Smooth muscle cell of the brain vasculature (primary cell): ENCODE results near the gene COLQ.
"Not testable (repeated sequence)": the region's sequence is repeated elsewhere in the genome, so short reads cannot be mapped to it uniquely, and the experiment has no call there.

ENCODE experiments used
- DNase-seq: peaks from one replicate; pipeline ENCODE4 v3.0.0-alpha.2; 2012; ENCODE audit warnings: low read depth, low spot score

COLQ gene

DNA sequence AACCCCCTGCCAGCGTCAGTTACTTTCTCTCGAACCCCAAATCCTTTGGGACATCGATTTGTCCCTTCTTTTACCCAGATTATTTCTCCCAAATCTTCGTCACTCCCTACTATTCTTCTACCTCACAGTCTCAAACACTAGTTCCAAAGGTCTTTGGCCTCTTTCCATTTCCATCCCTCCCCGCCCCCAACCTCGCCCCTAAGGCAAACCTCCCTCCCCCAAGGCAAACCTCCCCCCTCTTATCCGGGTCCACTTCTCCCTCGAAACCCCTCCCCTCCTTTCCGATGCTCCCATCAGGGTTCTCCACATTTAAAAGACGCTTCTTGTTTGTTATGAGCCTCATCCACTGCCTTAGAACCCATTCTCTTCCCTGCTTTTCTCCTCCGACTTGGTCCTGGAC, 93.5 kb downstream of the COLQ start:
- no peak for DNase-seq

DNA sequence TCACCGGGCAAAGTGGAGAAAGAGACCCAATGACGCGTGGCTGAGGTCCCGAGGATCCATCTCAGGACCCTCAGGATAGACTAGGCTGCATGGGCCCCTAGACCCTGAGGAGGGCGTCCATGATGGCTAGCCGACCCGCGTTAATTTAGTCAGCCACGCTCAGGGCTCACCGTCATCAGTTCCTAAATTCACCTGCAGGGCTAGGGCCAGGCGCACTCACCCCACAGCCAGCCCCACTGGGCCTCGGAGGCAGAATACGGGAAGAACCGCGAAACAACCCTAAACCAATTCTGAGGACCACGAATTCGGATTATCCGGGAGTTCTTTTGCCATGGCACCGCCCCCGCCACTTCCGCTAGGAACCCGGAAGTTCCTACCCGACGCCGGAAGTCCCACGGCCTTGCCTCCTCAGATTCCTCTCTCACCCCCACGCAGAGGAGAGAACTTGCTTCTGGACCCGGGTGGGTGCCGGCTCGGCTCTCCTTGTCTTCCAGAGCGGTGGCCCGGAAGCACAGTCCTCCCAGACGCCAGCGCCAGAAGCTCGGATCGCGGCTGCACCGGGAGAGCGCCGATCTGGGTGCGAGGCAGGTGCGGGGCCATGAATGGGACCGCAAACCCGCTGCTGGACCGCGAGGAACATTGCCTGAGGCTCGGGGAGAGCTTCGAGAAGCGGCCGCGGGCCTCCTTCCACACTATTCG, 94.2 kb downstream of the COLQ start, which contains the start of the genes EAF1 and METTL6:
Gene EAF1, plus strand, starts transcription at position 417 of the 699 bp plus-strand sequence. Its CDS starts 182 bp downstream, at position 599.
Gene METTL6, minus strand, starts transcription at position 363 of the 699 bp plus-strand sequence. CDS start 1,033 bp downstream, outside the sequence.
- peak; percentile 41 for DNase-seq

- DNase-seq: no peak
Observed at GRCh38 chr3:15426579-15427118, 94.9 kb downstream of the COLQ start.

GRCh38 chr3:15420871-15421270, 100.6 kb downstream of the COLQ start:
- no peak for DNase-seq

GRCh38 chr3:15410966-15411365, 110.5 kb downstream of the COLQ start:
- not testable (repeated sequence) for DNase-seq

DNA sequence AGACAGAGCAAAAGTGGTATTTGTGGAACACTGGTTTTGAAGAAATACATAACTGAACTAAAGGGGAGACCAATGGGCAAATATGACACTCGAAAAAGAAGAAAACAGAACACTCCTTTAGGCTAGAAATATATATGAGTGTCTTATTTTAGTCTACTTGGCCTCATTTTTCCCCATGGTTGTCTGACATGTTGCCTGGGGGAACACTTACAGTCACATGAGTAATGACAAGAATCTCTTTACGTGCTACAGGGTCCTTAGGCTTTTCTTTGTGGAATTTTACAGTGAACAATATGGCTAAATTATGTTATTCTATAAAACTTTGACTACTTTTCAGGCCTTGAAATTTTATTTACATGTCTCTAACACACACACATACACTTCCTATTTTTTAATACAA, 111.7 kb downstream of the COLQ start:
- no peak for DNase-seq

DNA sequence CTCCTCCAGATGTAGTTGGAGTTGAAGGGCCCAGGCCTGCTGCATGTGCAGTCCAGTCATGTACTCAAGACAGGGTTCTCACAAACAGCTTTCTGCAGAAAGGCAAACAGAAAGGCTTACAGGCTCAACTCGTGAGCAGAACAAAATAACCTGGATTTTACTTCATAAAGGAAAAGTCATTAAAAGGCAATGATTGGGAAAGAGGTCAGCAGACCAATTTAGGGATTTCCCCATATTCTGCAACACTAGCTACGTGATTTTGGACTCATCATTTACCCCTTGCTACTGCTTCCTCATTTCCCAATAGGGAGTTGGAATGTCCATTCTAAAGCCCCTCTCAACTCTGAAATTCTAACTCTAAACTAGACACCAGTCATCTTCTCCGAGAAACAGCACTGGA, 112.3 kb downstream of the COLQ start:
- no peak for DNase-seq

- peak; percentile 18 for DNase-seq
Observed at GRCh38 chr3:15405448-15406050, 116.0 kb downstream of the COLQ start.

DNA sequence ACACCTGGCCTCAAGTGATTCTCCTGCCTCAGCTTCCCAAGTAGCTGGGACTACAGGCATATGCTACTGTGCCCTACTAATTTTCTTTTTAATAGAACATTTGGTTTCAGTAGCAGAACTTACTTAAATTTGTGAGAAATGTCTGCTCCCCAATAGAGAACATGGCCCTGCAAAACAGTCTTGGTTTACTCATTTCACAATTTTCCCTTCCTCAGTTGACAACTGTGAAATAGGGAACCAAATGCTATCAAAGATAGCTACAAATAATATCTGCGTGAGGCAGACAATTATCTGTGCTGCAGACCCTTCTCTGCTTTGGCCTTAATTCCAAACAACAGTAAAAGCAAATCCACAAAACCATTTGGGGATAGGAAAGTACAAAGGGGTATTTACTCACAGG, 116.7 kb downstream of the COLQ start:
- no peak for DNase-seq

- DNase-seq: no peak
Observed at GRCh38 chr3:15403965-15404364, 117.5 kb downstream of the COLQ start.

DNA sequence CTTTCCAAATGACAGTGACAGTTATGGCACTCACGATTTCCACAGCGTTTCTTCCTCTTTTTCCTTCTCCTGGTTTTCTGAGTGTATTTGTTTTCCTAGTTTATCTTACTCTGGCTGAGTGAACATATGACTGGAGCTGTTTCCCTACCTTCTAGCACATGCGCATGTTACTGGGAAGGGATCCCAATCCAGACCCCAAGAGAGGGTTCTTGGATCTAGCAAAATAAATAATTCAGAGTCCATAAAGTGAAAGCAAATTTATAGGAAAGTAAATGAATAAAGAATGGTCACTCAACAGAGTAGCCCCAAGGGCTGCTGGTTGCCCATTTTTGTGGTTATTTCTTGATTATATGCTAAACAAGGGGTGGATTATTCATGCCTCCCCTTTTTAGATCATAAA, 118.0 kb downstream of the COLQ start:
- no peak for DNase-seq

GRCh38 chr3:15401936-15402335, 119.6 kb downstream of the COLQ start:
- no peak for DNase-seq
